ENCODE data around the gene KRAS. TPM values are rescaled to one million over a fixed set of nuclear protein-coding genes. Genes with fewer than 3 reads are reported as not detected.
A peak's percentile ranks its signal among the peaks of the same experiment; 100 is the strongest.

KRAS gene
- total RNA-seq, 1 experiment from 2014 or later: 40.0 TPM

DNA sequence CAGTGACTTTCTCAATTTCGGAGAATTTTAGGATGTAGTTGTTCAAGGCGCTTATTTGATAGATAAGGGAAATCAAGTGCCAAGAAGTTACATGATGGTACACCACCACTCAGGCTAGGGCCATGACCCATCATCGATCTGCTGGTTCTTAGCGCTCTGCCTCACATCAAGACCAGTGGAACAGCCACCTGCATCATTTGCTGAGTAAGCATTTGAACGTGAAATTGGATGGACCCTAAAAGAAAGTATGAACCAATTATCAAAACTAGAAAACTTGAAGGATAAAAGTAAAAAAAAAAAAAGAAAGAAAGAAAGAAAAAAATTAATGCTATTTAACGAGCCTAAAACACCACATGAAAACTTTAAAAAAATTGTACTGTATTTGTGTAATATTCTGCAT lies 27.5 kb upstream of the KRAS start:
- H3K4me2 ChIP-seq: no peak overlapping the region
- intact Hi-C loops (cut with micrococcal nuclease; ENCODE audit: unreplicated experiment): no loop called here
- no peaks in the 10 kb centered on the region for H3K9me3 ChIP-seq (ENCODE audit: insufficient read depth, low read depth)
- CTCF ChIA-PET: no interaction called here
- DNase-seq: no peak
- POLR2A ChIA-PET (ENCODE audit: unreplicated experiment): no interaction called here
- H3K4me1 ChIP-seq (replicated peaks; ENCODE audit: insufficient read depth): peaks cover 13% of the 10 kb centered on the region
- H3K27me3 ChIP-seq (ENCODE audit: insufficient read depth, low read depth): no peaks in the 10 kb centered on the region
- no peak overlapping the region for H3K4me3 ChIP-seq
- no TSS peak for BruUV-seq (replicated peaks)
- TF ChIP-seq EZH2 (IDR thresholded peaks at IDR 0.05; ENCODE audit: low read depth): no peak
- TF ChIP-seq, protein P1, sequence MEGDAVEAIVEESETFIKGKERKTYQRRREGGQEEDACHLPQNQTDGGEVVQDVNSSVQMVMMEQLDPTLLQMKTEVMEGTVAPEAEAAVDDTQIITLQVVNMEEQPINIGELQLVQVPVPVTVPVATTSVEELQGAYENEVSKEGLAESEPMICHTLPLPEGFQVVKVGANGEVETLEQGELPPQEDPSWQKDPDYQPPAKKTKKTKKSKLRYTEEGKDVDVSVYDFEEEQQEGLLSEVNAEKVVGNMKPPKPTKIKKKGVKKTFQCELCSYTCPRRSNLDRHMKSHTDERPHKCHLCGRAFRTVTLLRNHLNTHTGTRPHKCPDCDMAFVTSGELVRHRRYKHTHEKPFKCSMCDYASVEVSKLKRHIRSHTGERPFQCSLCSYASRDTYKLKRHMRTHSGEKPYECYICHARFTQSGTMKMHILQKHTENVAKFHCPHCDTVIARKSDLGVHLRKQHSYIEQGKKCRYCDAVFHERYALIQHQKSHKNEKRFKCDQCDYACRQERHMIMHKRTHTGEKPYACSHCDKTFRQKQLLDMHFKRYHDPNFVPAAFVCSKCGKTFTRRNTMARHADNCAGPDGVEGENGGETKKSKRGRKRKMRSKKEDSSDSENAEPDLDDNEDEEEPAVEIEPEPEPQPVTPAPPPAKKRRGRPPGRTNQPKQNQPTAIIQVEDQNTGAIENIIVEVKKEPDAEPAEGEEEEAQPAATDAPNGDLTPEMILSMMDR (conservative IDR thresholded peaks at IDR 0.05): no peak
- H3K36me3 ChIP-seq (ENCODE audit: low read depth): no peaks in the 10 kb centered on the region
- H4K20me1 ChIP-seq (ENCODE audit: insufficient read depth): no peaks in the 10 kb centered on the region
- no peak overlapping the region for H3K27ac ChIP-seq
- no peaks in the 10 kb centered on the region for H3K79me2 ChIP-seq (ENCODE audit: low read depth)
- H2AFZ ChIP-seq: no peak overlapping the region
- no peaks in the 10 kb centered on the region for H3K9me2 ChIP-seq (ENCODE audit: insufficient read depth)
- H3F3A ChIP-seq (ENCODE audit: insufficient read depth, low read depth): no peaks in the 10 kb centered on the region

DNA sequence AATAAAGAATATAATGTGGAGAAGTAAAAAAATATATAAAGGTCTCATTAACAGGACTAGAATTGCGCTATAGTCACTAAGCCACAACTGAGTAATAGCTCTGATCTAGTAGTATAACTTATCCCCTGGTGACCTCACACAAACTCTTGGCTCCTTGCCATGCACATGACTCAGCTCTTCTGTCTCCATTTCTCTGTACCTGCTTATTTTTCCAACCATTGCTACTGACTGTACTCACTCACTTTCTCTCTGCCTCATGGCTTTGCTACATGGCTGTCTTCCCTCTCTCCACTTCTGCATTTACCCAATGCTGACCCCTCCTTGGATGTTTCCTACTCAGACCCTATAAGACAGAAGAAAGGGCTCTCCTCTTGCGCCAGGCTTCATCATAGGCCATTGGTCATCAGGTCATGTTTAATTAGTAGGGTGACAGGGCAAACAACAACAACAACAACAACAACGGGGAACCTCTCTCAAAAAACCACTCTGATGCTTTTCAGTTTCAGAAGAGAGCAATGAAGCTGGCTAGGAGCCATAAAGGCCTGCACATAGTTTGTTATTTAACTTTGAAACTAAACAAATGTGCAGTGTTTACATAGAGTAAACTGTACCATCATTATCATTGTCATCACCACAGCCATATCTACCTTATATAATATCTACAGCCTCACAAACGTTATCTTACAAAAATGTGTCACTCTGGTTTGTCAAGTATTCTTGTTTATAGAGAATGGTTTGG lies 25.6 kb upstream of the KRAS start:
- no peak for TF ChIP-seq EZH2 (IDR thresholded peaks at IDR 0.05; ENCODE audit: low read depth)
- TF ChIP-seq, protein P1 (conservative IDR thresholded peaks at IDR 0.05): no peak
- no peaks in the 10 kb centered on the region for H3K9me3 ChIP-seq (ENCODE audit: insufficient read depth, low read depth)
- H4K20me1 ChIP-seq (ENCODE audit: insufficient read depth): no peaks in the 10 kb centered on the region
- peak overlapping the region; percentile 4; the same call in 1 of the 2 replicates for H3K4me2 ChIP-seq
- H3K79me2 ChIP-seq (ENCODE audit: low read depth): no peaks in the 10 kb centered on the region
- CTCF ChIA-PET: interaction anchor here (0.5 to 1.3 kb wide), 3 partner anchors 25 to 1949 kb away, joined by 3 read pairs; partner anchors contain the start of gene KRAS
- H3F3A ChIP-seq (ENCODE audit: insufficient read depth, low read depth): no peaks in the 10 kb centered on the region
- DNase-seq: peak; percentile 60 to 79
- intact Hi-C loops (cut with micrococcal nuclease; ENCODE audit: unreplicated experiment): no loop called here
- H3K27me3 ChIP-seq (ENCODE audit: insufficient read depth, low read depth): no peaks in the 10 kb centered on the region
- no peak overlapping the region for H3K4me3 ChIP-seq
- H2AFZ ChIP-seq: 0 out of 2 replicates have a peak overlapping the region, but pooled peaks have one; percentile 42
- BruUV-seq (replicated peaks): no TSS peak
- POLR2A ChIA-PET (ENCODE audit: unreplicated experiment): interaction anchor here (0.5 to 0.8 kb wide), 3 partner anchors 19 to 101 kb away, joined by 3 to 10 read pairs (median 5); partner anchors contain the start of gene KRAS
- no peaks in the 10 kb centered on the region for H3K36me3 ChIP-seq (ENCODE audit: low read depth)
- H3K4me1 ChIP-seq (replicated peaks; ENCODE audit: insufficient read depth): peaks cover 13% of the 10 kb centered on the region
- no peaks in the 10 kb centered on the region for H3K9me2 ChIP-seq (ENCODE audit: insufficient read depth)
- H3K27ac ChIP-seq: peak overlapping the region; percentile 54

DNA sequence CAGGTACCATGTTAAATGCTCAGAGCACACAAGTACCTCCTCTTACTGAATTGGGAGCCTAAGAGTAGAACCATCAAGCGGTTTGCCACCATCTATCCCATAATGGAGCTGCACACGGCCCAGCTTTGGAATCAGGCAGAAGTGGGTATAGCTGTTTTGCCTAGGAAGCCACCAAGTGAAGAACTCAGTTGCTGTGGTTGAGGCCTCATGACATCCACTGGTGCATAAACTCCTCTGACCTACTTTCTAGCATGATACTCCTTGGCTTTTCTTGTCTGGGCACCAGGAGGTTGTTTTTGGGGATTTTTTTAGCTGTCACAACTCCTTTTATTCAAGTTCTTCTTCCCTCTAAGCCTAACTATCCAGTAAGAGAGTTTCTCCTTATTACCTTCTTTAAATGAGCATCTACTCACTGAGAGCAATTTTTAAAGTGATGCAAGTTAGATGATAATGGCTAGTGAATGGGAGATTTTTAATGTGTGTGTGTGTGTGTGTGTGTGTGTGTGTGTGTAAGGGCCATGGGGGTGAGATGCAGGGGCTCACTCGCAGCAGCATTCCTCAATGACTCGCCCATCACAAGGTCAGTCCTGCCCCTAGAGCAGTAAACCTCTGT lies 20.9 kb upstream of the KRAS start:
- intact Hi-C loops (cut with micrococcal nuclease; ENCODE audit: unreplicated experiment): no loop called here
- Histone ChIP-seq H3F3A (ENCODE audit: insufficient read depth, low read depth) (no peaks in the 10 kb centered on the region), H3K36me3 (ENCODE audit: low read depth) (no peaks in the 10 kb centered on the region), H3K27me3 (ENCODE audit: insufficient read depth, low read depth) (no peaks in the 10 kb centered on the region), H3K79me2 (ENCODE audit: low read depth) (no peaks in the 10 kb centered on the region), H3K27ac (no peak overlapping the region), H2AFZ (no peak overlapping the region), H3K4me3 (no peak overlapping the region), H3K4me1 (replicated peaks; ENCODE audit: insufficient read depth) (peaks cover 11% of the 10 kb centered on the region), H3K4me2 (no peak overlapping the region), H3K9me2 (ENCODE audit: insufficient read depth) (no peaks in the 10 kb centered on the region), H3K9me3 (ENCODE audit: insufficient read depth, low read depth) (no peaks in the 10 kb centered on the region), H4K20me1 (ENCODE audit: insufficient read depth) (no peaks in the 10 kb centered on the region)
- TF ChIP-seq, protein P1 (conservative IDR thresholded peaks at IDR 0.05): no peak
- TF ChIP-seq EZH2 (IDR thresholded peaks at IDR 0.05; ENCODE audit: low read depth): no peak
- BruUV-seq (replicated peaks): no TSS peak
- ChIA-PET CTCF (no interaction called here), POLR2A (ENCODE audit: unreplicated experiment) (no interaction called here)
- no peak for DNase-seq

All from PC-9 (cell line).